Trophoblast cell (in vitro differentiated cells and primary cell): ENCODE data around the gene CLDN5.
A peak's percentile ranks its signal among the peaks of the same experiment; 100 is the strongest.

Experiments
- DNase-seq, 2 donors: peaks; one replicate each; pipeline ENCODE4 v3.0.0-alpha.2; 2016
- H2AFZ ChIP-seq: 2 replicates; pipeline ENCODE4 v1.6.1; 2013; ENCODE audit warnings: low read length, moderate library complexity, mild to moderate bottlenecking; ENCODE audit not compliant: insufficient read depth, poor library complexity
- H2AK5ac ChIP-seq: 2 replicates; pipeline ENCODE4 v1.6.1; 2013; ENCODE audit warnings: mild to moderate bottlenecking, low read length
- H2BK120ac ChIP-seq: 2 replicates; pipeline ENCODE4 v1.6.1; 2013; ENCODE audit warnings: low read length, mild to moderate bottlenecking, moderate library complexity; ENCODE audit not compliant: insufficient read depth, poor library complexity
- H2BK12ac ChIP-seq: 2 replicates; pipeline ENCODE4 v1.6.1; 2013; ENCODE audit warnings: mild to moderate bottlenecking, low read length, moderate library complexity
- H2BK5ac ChIP-seq: 2 replicates; pipeline ENCODE4 v1.6.1; 2013; ENCODE audit warnings: low read length, low read depth, moderate library complexity, mild to moderate bottlenecking; ENCODE audit not compliant: poor library complexity
- H3K14ac ChIP-seq: 2 replicates; pipeline ENCODE4 v1.6.1; 2013; ENCODE audit warnings: mild to moderate bottlenecking, low read length
- H3K18ac ChIP-seq: 2 replicates; pipeline ENCODE4 v1.6.1; 2013; ENCODE audit warnings: mild to moderate bottlenecking, low read length
- H3K23ac ChIP-seq: 2 replicates; pipeline ENCODE4 v1.6.1; 2013; ENCODE audit warnings: low read length
- H3K27ac ChIP-seq: 2 replicates; pipeline ENCODE4 v1.5.1; 2013; ENCODE audit warnings: low read depth, mild to moderate bottlenecking, inconsistent platforms, low read length, moderate library complexity
- H3K27me3 ChIP-seq: 2 replicates; pipeline ENCODE4 v1.6.1; 2013; ENCODE audit warnings: inconsistent platforms, mild to moderate bottlenecking, low read length, moderate library complexity; ENCODE audit not compliant: insufficient read depth
- H3K36me3 ChIP-seq, 2 experiments: 1 replicate in 1 of 2; 2 replicates in 1 of 2; pipeline ENCODE4 v1.6.1; 2013; ENCODE audit warnings: low read length in 2 of 2, mild to moderate bottlenecking in 2 of 2, moderate library complexity in 1 of 2; ENCODE audit not compliant: insufficient read depth in 2 of 2, control insufficient read depth in 1 of 2
- H3K4ac ChIP-seq: 2 replicates; pipeline ENCODE4 v1.6.1; 2013; ENCODE audit warnings: low read depth, mild to moderate bottlenecking, low read length, moderate library complexity
- H3K4me1 ChIP-seq, 2 experiments: 1 replicate in 1 of 2; 2 replicates in 1 of 2; pipeline ENCODE4 v1.6.1; 2013; ENCODE audit warnings: low read length in 2 of 2, mild to moderate bottlenecking in 2 of 2, moderate library complexity in 1 of 2; ENCODE audit not compliant: insufficient read depth in 2 of 2, control insufficient read depth in 1 of 2
- H3K4me2 ChIP-seq: 2 replicates; pipeline ENCODE4 v1.6.1; 2013; ENCODE audit warnings: inconsistent platforms, mild to moderate bottlenecking, low read length, moderate library complexity
- H3K4me3 ChIP-seq: 2 replicates; pipeline ENCODE4 v1.5.1; 2013; ENCODE audit warnings: mild to moderate bottlenecking, low read depth, low read length, inconsistent platforms
- H3K79me1 ChIP-seq: one replicate; pipeline ENCODE4 v1.6.1; 2013; ENCODE audit warnings: low read length
- H3K79me2 ChIP-seq: 2 replicates; pipeline ENCODE4 v1.6.1; 2013; ENCODE audit warnings: low read length, mild to moderate bottlenecking; ENCODE audit not compliant: control insufficient read depth, insufficient read depth, poor library complexity
- H3K9ac ChIP-seq: 2 replicates; pipeline ENCODE4 v1.6.1; 2013; ENCODE audit warnings: mild to moderate bottlenecking, low read length
- H3K9me3 ChIP-seq: 2 replicates; pipeline ENCODE4 v1.6.1; 2013; ENCODE audit warnings: low read depth, mild to moderate bottlenecking, control low read depth, inconsistent platforms, low read length; ENCODE audit not compliant: insufficient read depth
- H4K12ac ChIP-seq: 2 replicates; pipeline ENCODE4 v1.6.1; 2013; ENCODE audit warnings: low read depth, mild to moderate bottlenecking, low read length, moderate library complexity
- H4K8ac ChIP-seq: 2 replicates; pipeline ENCODE4 v1.6.1; 2013; ENCODE audit warnings: low read depth, mild to moderate bottlenecking, low read length, moderate library complexity
- H4K91ac ChIP-seq: one replicate; pipeline ENCODE4 v1.6.1; 2013; ENCODE audit warnings: low read depth, mild to moderate bottlenecking, low read length, moderate library complexity
- WGBS: extraction: QIAGEN DNeasy Blood & Tissue Kit; methylation state at CpG from one replicate; pipeline ENCODE4 v1.1.7; 2013; ENCODE audit warnings: missing lambda C conversion rate; ENCODE audit not compliant: insufficient read length, insufficient coverage; ENCODE audit errors: extremely low coverage; 5-methylcytosine and 5-hydroxymethylcytosine counted together

The CLDN5 gene

GRCh38 chr22:19482297-19482696 lies 41.9 kb downstream of the CLDN5 start:
- no peak overlapping the region for H3K4me3 ChIP-seq
- no peak overlapping the region for H3K4ac ChIP-seq
- H3K79me1 ChIP-seq: peaks cover 9% of the 10 kb centered on the region
- peaks cover 4 to 7% of the 10 kb centered on the region in 2 experiments for H3K4me1 ChIP-seq
- H3K14ac ChIP-seq: no peak overlapping the region
- WGBS: no CpG with 5 or more reads among the region's 9 CpGs
- DNase-seq: no peak
- no peak overlapping the region for H4K8ac ChIP-seq
- no peak overlapping the region for H2AFZ ChIP-seq
- H3K27ac ChIP-seq: no peak overlapping the region
- H4K91ac ChIP-seq: no peak overlapping the region
- H2BK5ac ChIP-seq: no peak overlapping the region
- no peak overlapping the region for H3K4me2 ChIP-seq
- H2BK120ac ChIP-seq: no peak overlapping the region
- H3K27me3 ChIP-seq: no peaks in the 10 kb centered on the region
- no peak overlapping the region for H2BK12ac ChIP-seq
- no peak overlapping the region for H3K23ac ChIP-seq
- peaks cover 21% of the 10 kb centered on the region in 2 experiments for H3K36me3 ChIP-seq
- no peak overlapping the region for H3K18ac ChIP-seq
- H2AK5ac ChIP-seq: no peak overlapping the region
- H3K9me3 ChIP-seq: no peaks in the 10 kb centered on the region
- H3K9ac ChIP-seq: no peak overlapping the region
- peaks cover 14% of the 10 kb centered on the region for H3K79me2 ChIP-seq
- no peak overlapping the region for H4K12ac ChIP-seq

GRCh38 chr22:19480789-19481188 lies 43.4 kb downstream of the CLDN5 start:
- Histone ChIP-seq H3K36me3 (peaks cover 18 to 20% of the 10 kb centered on the region in 2 experiments), H2BK12ac (no peak overlapping the region), H3K27ac (no peak overlapping the region), H3K23ac (no peak overlapping the region), H3K4me3 (no peak overlapping the region), H3K9ac (no peak overlapping the region), H3K79me1 (peaks cover 9% of the 10 kb centered on the region), H4K91ac (no peak overlapping the region), H3K18ac (no peak overlapping the region), H2BK120ac (no peak overlapping the region), H3K4me1 (peaks cover 4 to 7% of the 10 kb centered on the region in 2 experiments), H3K14ac (no peak overlapping the region), H2BK5ac (no peak overlapping the region), H3K9me3 (no peaks in the 10 kb centered on the region), H4K8ac (no peak overlapping the region), H2AK5ac (no peak overlapping the region), H2AFZ (no peak overlapping the region), H3K4ac (no peak overlapping the region), H3K4me2 (peak overlapping the region; percentile 99), H3K79me2 (peaks cover 16% of the 10 kb centered on the region), H4K12ac (no peak overlapping the region), H3K27me3 (no peaks in the 10 kb centered on the region)
- DNase-seq: no peak
- no CpG with 5 or more reads among the region's 10 CpGs for WGBS

- no peak overlapping the region for H2BK12ac ChIP-seq
- no peak overlapping the region for H2BK120ac ChIP-seq
- H3K27ac ChIP-seq: no peak overlapping the region
- peaks cover 16 to 20% of the 10 kb centered on the region in 2 experiments for H3K36me3 ChIP-seq
- WGBS: no CpG with 5 or more reads among the region's 15 CpGs
- H2AK5ac ChIP-seq: peak overlapping the region; percentile 45
- no peak overlapping the region for H2BK5ac ChIP-seq
- H3K18ac ChIP-seq: peak overlapping the region; percentile 87
- H4K8ac ChIP-seq: peak overlapping the region; percentile 78
- no peak overlapping the region for H3K23ac ChIP-seq
- no peak for DNase-seq
- H3K4ac ChIP-seq: peak overlapping the region; percentile 73
- H4K91ac ChIP-seq: peak overlapping the region; percentile 70
- no peaks in the 10 kb centered on the region for H3K27me3 ChIP-seq
- peak overlapping the region; percentile 94 for H2AFZ ChIP-seq
- H3K14ac ChIP-seq: peak overlapping the region; percentile 80
- peak overlapping the region; percentile 99 for H3K4me2 ChIP-seq
- H3K4me1 ChIP-seq: peaks cover 4 to 7% of the 10 kb centered on the region in 2 experiments
- H3K79me2 ChIP-seq: peaks cover 16% of the 10 kb centered on the region
- H3K9ac ChIP-seq: peak overlapping the region; percentile 86
- H3K4me3 ChIP-seq: peak overlapping the region; percentile 93
- peak overlapping the region; percentile 46 for H4K12ac ChIP-seq
- peaks cover 9% of the 10 kb centered on the region for H3K79me1 ChIP-seq
- H3K9me3 ChIP-seq: no peaks in the 10 kb centered on the region
Measured at GRCh38 chr22:19480173-19480568, 44.0 kb downstream of the CLDN5 start.

GRCh38 chr22:19479355-19480172 lies 44.6 kb downstream of the CLDN5 start, which contains the start of gene CDC45:
Gene CDC45 (plus strand): TSS chr22:19479920. CDS start chr22:19479969, 49 bp downstream.
- H3K27me3 ChIP-seq: no peaks in the 10 kb centered on the region
- H3K23ac ChIP-seq: no peak within 1 kb of the TSS
- H4K12ac ChIP-seq: peak within 1 kb of the TSS; percentile 52
- H2AFZ ChIP-seq: peak within 1 kb of the TSS; percentile 94
- H4K8ac ChIP-seq: peak within 1 kb of the TSS; percentile 88
- peaks cover 17 to 22% of the 10 kb centered on the region in 2 experiments for H3K36me3 ChIP-seq
- no peak within 1 kb of the TSS for H2BK12ac ChIP-seq
- peak within 1 kb of the TSS; percentile 94 for H3K9ac ChIP-seq
- peak within 1 kb of the TSS; percentile 45 for H2AK5ac ChIP-seq
- H3K4ac ChIP-seq: peak within 1 kb of the TSS; percentile 73
- WGBS: no CpG with 5 or more reads among the region's 50 CpGs
- H3K4me3 ChIP-seq: peak within 1 kb of the TSS; percentile 93
- peaks cover 4 to 7% of the 10 kb centered on the region in 2 experiments for H3K4me1 ChIP-seq
- no peaks in the 10 kb centered on the region for H3K9me3 ChIP-seq
- peaks cover 16% of the 10 kb centered on the region for H3K79me2 ChIP-seq
- DNase-seq: peak; percentile 98 to 99
- H2BK120ac ChIP-seq: peak within 1 kb of the TSS; percentile 86
- H2BK5ac ChIP-seq: peak within 1 kb of the TSS; percentile 97
- peaks cover 9% of the 10 kb centered on the region for H3K79me1 ChIP-seq
- H4K91ac ChIP-seq: peak within 1 kb of the TSS; percentile 85
- peak within 1 kb of the TSS; percentile 99 for H3K4me2 ChIP-seq
- H3K14ac ChIP-seq: peak within 1 kb of the TSS; percentile 81
- peak within 1 kb of the TSS; percentile 87 for H3K18ac ChIP-seq
- peak within 1 kb of the TSS; percentile 87 for H3K27ac ChIP-seq
